Fibroblast of gingiva (primary cell): ENCODE results near the gene MCC.
"Not testable (repeated sequence)": the region's sequence is repeated elsewhere in the genome, so short reads cannot be mapped to it uniquely, and the experiment has no call there.

Source experiments
- DNase-seq: peaks from one replicate; pipeline ENCODE4 v3.0.0-alpha.2; 2011; ENCODE audit warnings: low read depth

The MCC gene

DNA sequence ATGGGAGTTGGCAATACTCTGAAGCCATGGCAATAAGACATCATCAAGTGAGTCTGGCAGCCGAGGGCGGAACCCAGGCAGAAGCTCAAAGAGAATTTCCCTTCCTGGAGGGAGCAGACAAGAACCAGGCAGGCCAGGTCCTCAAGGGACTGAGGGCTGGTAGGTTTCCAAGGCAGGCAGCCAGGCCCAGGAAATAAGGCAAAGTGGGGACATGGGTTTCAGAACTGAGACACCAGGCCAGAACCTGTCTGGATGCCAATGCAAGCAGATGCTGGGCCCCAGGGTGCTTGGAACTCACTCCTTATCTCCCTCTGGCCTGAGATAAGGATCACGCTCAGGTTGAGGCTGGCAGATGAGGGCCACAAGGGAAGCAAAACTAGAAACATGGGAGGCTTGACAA lies 62.3 kb downstream of the MCC start:
- DNase-seq, result no peak

DNA sequence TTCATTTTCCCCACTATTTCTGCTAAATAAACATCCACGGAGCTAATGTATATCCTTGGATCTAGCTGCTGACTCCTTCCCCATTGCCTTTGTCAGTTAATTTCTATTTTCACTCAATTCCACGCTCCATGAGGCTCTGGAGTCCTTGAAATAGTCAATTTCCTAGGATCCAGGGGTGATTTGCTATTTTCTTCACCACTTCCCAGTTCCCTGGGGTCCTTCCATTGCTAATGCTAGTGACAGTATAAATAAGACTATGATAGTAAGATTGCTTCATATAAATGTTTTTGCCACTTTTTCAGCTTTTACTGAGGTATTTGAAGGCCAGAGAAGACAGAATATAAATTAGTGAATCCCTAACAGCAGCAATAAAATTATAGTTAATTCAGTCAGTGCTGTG lies 66.6 kb downstream of the MCC start:
- no peak for DNase-seq

DNA sequence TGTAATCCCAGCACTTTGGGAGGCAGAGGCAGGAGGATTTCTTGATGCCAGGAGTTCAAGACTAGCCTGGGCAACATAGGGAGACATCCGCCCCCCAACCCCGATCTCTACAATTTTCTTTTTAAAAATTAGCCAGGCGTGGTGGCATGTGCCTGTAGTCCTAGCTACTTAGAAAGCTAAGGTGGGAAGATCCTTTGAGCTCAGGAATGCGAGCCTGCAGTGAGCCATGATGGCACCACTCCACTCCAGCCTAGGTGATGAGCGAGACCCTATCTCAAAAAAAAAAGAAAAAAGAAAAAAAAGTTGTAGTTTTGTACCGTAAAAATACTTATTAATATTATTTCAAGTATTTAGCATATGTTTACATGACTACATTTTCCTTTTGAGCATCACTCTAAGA lies 82.7 kb downstream of the MCC start:
- no peak for DNase-seq

GRCh38 chr5:113404269-113404668 lies 84.0 kb downstream of the MCC start:
- DNase-seq, result no peak

DNA sequence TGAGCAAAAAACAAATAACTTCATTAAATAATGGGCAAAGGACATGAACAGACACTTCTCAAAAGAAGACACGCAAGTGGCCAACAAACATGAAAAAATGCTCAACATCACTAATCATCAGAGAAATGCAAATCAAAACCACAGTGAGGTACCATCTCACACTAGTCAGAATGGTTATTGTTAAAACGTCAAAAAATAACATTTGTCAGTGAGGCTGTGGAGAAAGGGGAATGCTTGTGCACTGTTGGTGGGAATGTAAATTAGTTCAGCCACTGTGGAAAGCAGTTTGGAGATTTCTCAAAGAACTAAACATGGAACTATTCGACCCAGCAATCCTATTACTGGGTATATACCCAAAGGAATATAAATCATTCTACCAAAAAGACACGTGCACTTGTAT lies 90.3 kb downstream of the MCC start:
- DNase-seq, result not testable (repeated sequence)

DNA sequence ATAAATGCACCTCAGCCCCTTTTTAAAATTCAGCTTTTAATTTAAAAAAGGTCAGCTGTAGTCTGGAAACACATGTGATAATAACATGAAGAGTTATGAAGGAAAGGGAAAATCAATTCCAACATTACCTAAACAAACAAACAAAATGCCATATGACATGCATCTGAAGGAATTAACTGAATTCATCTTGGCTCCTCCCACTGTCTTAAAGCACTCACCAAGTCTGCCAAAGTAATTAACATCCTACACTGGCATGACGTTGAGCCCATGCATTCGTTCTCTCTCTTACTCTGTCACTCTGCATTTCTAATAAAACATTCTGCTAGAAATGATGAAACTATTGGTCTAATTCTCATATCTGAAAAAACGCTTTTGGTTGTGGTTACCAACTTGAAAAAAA lies 91.2 kb downstream of the MCC start:
- DNase-seq, result peak; percentile 8

DNA sequence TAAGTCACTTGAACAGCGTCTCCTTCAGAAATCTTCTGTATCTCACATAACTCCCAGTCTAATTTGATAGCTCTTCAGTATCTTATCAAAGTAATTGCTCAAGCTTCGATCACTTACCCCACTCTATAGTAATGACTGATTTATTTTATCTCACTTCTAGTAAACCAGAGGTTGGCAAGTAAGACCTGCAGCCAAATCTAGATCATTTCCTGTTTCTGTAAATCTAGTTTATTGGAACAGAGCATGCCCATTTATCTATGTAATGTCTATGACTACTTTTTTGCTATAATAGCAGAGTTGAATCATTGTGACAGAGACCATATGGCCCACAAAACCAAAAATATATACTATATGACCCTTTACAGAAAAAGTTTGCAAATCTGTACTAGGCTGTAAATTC lies 93.6 kb downstream of the MCC start:
- no peak for DNase-seq

DNA sequence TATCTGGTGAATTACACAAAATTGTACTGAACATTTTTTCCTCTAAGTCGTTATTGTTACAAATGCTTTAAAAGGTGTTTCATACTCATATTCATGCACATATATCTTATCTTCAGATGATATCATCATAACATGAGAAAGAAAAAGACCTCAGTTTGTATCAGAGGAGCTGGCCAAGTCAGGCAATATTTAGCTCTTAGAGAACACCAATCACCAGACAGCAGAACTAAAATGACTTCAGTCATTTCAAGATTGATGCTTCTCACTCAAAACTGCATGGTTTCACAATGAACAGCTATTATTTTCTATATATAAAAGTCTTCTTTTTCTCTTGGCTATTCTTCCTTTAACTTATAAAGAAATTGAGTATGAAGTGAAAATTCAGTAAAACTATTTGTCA lies 98.0 kb downstream of the MCC start:
- DNase-seq, result no peak

GRCh38 chr5:113389116-113389515 lies 99.1 kb downstream of the MCC start:
- DNase-seq, result no peak

- DNase-seq, result no peak
Observed at GRCh38 chr5:113387844-113388243, 100.4 kb downstream of the MCC start.

- no peak for DNase-seq
Observed at GRCh38 chr5:113384782-113385285, 103.4 kb downstream of the MCC start.

- no peak for DNase-seq
Observed at GRCh38 chr5:113382731-113383130, 105.5 kb downstream of the MCC start.

- DNase-seq, result no peak
Observed at GRCh38 chr5:113381791-113382190, 106.5 kb downstream of the MCC start.

- no peak for DNase-seq
Observed at GRCh38 chr5:113380807-113381326, 107.4 kb downstream of the MCC start.

- DNase-seq, result no peak
Observed at GRCh38 chr5:113379936-113380806, 108.1 kb downstream of the MCC start.

GRCh38 chr5:113378959-113379541 lies 109.2 kb downstream of the MCC start:
- DNase-seq, result peak; percentile 46

- DNase-seq, result no peak
Observed at GRCh38 chr5:113378514-113378913, 109.7 kb downstream of the MCC start.

GRCh38 chr5:113378081-113378480 lies 110.2 kb downstream of the MCC start:
- DNase-seq, result no peak

DNA sequence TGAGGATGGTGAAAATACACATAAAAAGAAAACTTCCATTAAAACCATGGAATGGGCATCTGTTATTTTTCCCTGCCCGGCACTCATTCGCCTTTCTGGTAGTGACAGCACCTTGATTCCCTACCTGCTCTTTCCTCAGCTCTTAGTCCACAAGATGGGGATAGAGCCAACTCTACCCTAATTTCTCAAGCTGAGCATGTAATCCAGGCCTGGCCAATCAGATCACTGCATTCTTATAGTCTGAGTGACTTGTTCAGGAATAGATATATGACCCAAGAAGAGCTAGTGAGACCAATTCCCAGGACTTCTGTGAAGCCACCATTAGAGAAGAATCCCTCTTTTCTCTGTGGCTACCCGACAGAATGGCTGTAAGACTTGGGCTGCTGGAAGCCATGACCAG lies 111.6 kb downstream of the MCC start:
- DNase-seq, result no peak

- DNase-seq, result no peak
Observed at GRCh38 chr5:113375480-113376060, 112.7 kb downstream of the MCC start.

GRCh38 chr5:113373426-113373825 lies 114.8 kb downstream of the MCC start:
- DNase-seq, result no peak

DNA sequence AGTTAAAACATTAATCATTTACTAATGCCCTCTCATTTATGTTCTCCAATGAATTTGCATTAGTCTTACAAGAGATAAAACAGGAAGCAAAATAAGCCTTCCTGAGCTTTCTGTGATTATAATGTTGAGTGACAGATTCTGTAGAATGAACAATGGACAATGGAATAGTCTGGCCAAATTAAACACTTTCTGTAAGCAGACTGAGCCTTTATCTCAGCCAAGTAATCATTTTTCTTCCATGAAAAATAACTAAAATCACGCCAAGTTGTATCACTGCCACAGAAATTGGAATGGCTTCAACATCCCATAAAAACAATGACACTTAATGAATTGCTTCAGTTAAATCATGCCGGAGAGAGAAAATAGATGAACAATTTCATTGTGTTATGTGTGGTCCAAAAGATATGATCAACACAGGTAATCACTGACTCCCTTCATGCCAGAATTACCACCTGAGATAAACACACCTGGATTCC lies 116.5 kb downstream of the MCC start:
- no peak for DNase-seq

DNA sequence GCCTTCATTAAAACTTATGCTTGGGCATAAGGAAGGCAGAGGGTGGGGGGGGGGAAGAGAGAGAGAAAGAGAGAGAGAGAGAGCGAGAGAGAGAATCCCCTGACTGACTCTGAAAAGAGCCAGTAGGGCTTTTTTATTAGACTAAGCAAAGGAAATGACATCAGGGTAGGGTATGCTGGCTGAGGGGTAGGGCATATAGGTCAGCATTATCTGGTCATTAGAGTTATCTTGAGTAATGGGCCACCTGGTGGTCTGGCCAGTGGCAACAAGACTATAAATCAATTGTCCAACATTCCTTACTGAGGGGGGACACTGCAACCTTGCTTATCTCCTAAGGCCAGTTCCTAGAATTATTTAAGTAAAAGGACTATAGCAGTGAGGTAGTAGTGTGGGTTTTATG lies 120.7 kb downstream of the MCC start:
- DNase-seq, result no peak
